ENCODE measurements around the gene ADCY7. TPM values are rescaled to one million over a fixed set of nuclear protein-coding genes. Genes with fewer than 3 reads are reported as not detected.
A peak's percentile ranks its signal among the peaks of the same experiment; 100 is the strongest.

Gene ADCY7
- total and polyA plus RNA-seq, 9 donors: 10.2 to 78.9 (median 36.4) TPM

- H3K4me1 ChIP-seq (ENCODE audit: insufficient read depth): peaks cover 7% of the 10 kb centered on the region
- H3K9me3 ChIP-seq: no peaks in the 10 kb centered on the region
- H3K27ac ChIP-seq: no peak overlapping the region
- 93 to 96% (median 95%) methylated on average over 13 of the region's 13 CpGs for WGBS, 3 donors
- TF ChIP-seq POLR2A (IDR thresholded peaks at IDR 0.05): no peak
- TF ChIP-seq EP300 (IDR thresholded peaks at IDR 0.05): no peak
- TF ChIP-seq, protein P1, sequence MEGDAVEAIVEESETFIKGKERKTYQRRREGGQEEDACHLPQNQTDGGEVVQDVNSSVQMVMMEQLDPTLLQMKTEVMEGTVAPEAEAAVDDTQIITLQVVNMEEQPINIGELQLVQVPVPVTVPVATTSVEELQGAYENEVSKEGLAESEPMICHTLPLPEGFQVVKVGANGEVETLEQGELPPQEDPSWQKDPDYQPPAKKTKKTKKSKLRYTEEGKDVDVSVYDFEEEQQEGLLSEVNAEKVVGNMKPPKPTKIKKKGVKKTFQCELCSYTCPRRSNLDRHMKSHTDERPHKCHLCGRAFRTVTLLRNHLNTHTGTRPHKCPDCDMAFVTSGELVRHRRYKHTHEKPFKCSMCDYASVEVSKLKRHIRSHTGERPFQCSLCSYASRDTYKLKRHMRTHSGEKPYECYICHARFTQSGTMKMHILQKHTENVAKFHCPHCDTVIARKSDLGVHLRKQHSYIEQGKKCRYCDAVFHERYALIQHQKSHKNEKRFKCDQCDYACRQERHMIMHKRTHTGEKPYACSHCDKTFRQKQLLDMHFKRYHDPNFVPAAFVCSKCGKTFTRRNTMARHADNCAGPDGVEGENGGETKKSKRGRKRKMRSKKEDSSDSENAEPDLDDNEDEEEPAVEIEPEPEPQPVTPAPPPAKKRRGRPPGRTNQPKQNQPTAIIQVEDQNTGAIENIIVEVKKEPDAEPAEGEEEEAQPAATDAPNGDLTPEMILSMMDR (IDR thresholded peaks at IDR 0.05): no peak
- peak in 1 of 5 donors; percentile 36 for DNase-seq
- H3K27me3 ChIP-seq: no peaks in the 10 kb centered on the region
- intact Hi-C loops (cut with DNase I): no loop called here
- H3K36me3 ChIP-seq: no peaks in the 10 kb centered on the region
- no peak overlapping the region for H3K4me3 ChIP-seq
Observed at GRCh38 chr16:50270510-50271147, 4.3 kb downstream of the ADCY7 start.

GRCh38 chr16:50271148-50272041 lies 5.0 kb downstream of the ADCY7 start:
- TF ChIP-seq, protein P1 (IDR thresholded peaks at IDR 0.05): no peak
- TF ChIP-seq POLR2A (IDR thresholded peaks at IDR 0.05) (no peak), EP300 (IDR thresholded peaks at IDR 0.05) (no peak)
- intact Hi-C loops (cut with DNase I): no loop called here
- Histone ChIP-seq H3K36me3 (no peaks in the 10 kb centered on the region), H3K27ac (no peak overlapping the region), H3K9me3 (no peaks in the 10 kb centered on the region), H3K4me1 (ENCODE audit: insufficient read depth) (peaks cover 7% of the 10 kb centered on the region), H3K27me3 (no peaks in the 10 kb centered on the region), H3K4me3 (no peak overlapping the region)
- 66 to 72% (median 69%) methylated on average over 15 of the region's 15 CpGs for WGBS, 3 donors
- peak in 2 of 5 donors; percentile 53 to 70 for DNase-seq

DNA sequence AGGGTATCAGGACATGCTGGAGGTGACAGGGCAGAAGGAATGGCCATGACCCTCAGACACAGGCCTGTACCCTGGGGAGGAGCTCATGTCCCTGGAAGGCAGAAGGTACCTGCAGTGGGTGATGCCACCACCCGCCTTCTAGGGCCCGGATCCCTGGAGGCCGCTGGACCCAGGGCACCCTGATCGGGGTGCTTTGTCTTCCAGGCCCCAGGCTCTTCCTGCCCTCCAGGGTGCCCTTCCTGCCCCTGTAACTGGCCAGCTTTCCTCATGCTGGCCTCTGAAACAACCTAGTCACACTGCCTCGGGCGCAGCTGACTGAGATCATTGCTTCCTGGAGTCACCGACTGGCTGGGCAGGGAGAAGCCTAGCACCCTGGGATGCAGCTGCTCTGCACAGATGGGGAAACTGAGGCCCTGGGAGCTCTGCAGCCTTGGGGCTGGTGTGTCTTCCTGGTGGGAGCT lies 5.8 kb downstream of the ADCY7 start:
- Histone ChIP-seq H3K4me3 (no peak overlapping the region), H3K36me3 (no peaks in the 10 kb centered on the region), H3K4me1 (ENCODE audit: insufficient read depth) (peaks cover 4% of the 10 kb centered on the region), H3K27me3 (no peaks in the 10 kb centered on the region), H3K27ac (no peak overlapping the region), H3K9me3 (no peaks in the 10 kb centered on the region)
- 89 to 96% (median 90%) methylated on average over 7 of the region's 7 CpGs for WGBS, 3 donors
- intact Hi-C loops (cut with DNase I): no loop called here
- TF ChIP-seq EP300 (IDR thresholded peaks at IDR 0.05): no peak
- TF ChIP-seq, protein P1 (IDR thresholded peaks at IDR 0.05): no peak
- DNase-seq: peak in 1 of 5 donors; percentile 31

DNA sequence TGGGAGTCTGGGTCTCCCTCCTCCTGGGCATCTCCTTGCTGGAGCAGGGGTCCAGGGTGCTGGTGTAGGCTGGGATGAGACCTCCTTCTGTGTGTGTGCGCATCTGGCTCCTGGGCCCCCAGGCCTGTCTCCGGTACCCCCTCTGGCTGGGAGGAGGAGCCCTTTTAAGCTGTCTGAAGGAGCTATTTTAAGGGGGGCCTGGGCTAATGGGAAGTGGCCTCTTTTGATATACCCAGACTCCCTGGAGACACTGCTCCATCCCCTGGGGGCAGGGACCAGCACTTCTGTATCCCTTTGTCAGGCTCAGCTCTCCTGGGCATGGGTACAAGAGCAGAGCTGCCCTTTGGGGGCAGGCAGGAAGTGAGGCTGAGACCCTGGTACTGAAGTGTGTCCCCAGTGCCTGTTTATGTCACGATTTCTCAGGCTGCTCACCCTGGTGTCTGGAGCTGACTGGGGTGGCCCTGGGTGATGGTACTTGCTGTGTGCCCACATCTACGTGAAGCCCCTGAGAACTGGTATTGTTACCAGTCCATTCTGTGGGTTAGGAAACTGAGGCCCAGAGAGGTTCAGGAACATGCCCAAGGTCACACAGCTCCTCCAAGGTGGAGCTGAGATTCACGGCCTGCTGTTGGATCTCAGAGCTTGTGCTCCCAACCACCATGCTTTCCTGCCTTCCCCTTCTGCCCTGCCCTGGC lies 6.5 kb downstream of the ADCY7 start:
- H3K27me3 ChIP-seq: no peaks in the 10 kb centered on the region
- intact Hi-C loops (cut with DNase I): no loop called here
- no peaks in the 10 kb centered on the region for H3K9me3 ChIP-seq
- 95 to 96% (median 95%) methylated on average over 5 of the region's 5 CpGs for WGBS, 3 donors
- H3K4me3 ChIP-seq: no peak overlapping the region
- H3K4me1 ChIP-seq (ENCODE audit: insufficient read depth): peaks cover 4% of the 10 kb centered on the region
- TF ChIP-seq POLR2A (IDR thresholded peaks at IDR 0.05): no peak
- DNase-seq: peak in 1 of 5 donors; percentile 28
- H3K27ac ChIP-seq: no peak overlapping the region
- H3K36me3 ChIP-seq: no peaks in the 10 kb centered on the region

Measured in ovary (tissue), 9 donors.